Smooth muscle cell (in vitro differentiated cells): ENCODE results near the gene UNK. TPM values are rescaled to one million over a fixed set of nuclear protein-coding genes. Genes with fewer than 3 reads are reported as not detected.

Experiments used
- DNase-seq: peaks from one replicate; lab custom pipeline; 2025; ENCODE audit not compliant: unreplicated experiment; lab: John Stamatoyannopoulos, UW
- H2AFZ ChIP-seq: fragments of 200-600 bp; sonication (generic); 2 replicates; pipeline ENCODE4 v1.6.0; 2016; ENCODE audit warnings: antibody characterized with exemption, low read depth, mild to moderate bottlenecking
- H3F3A ChIP-seq: fragments of 200-600 bp; sonication (generic); 2 replicates; pipeline ENCODE4 v1.6.0; 2017; ENCODE audit warnings: antibody characterized with exemption, low read depth
- H3K27ac ChIP-seq: fragments of 200-600 bp; sonication (generic); 2 replicates; pipeline ENCODE4 v1.5.1; 2016; ENCODE audit warnings: low read depth, mild to moderate bottlenecking
- H3K27me3 ChIP-seq: fragments of 200-600 bp; sonication (generic); 2 replicates; pipeline ENCODE4 v1.6.1; 2016; ENCODE audit warnings: low read depth, mild to moderate bottlenecking
- H3K36me3 ChIP-seq: fragments of 200-600 bp; sonication (generic); 2 replicates; pipeline ENCODE4 v1.5.1; 2016; ENCODE audit warnings: low read depth
- H3K4me1 ChIP-seq: fragments of 200-600 bp; sonication (generic); 2 replicates; pipeline ENCODE4 v1.5.1; 2016; ENCODE audit warnings: low read depth
- H3K4me2 ChIP-seq: fragments of 200-600 bp; sonication (generic); 2 replicates; pipeline ENCODE4 v1.6.0; 2016; ENCODE audit warnings: mild to moderate bottlenecking
- H3K4me3 ChIP-seq: fragments of 200-600 bp; sonication (generic); 2 replicates; pipeline ENCODE4 v1.5.1; 2016; ENCODE audit warnings: mild to moderate bottlenecking
- H3K79me2 ChIP-seq: fragments of 200-600 bp; sonication (generic); 2 replicates; pipeline ENCODE4 v1.6.0; 2016; ENCODE audit warnings: low read depth, mild to moderate bottlenecking
- H3K9ac ChIP-seq: fragments of 200-600 bp; sonication (generic); 2 replicates; pipeline ENCODE4 v1.6.0; 2016; ENCODE audit warnings: low read depth
- H3K9me3 ChIP-seq: fragments of 200-600 bp; sonication (generic); replicated peaks from 2 replicates; pipeline ENCODE4 v1.5.1; 2016; ENCODE audit warnings: low read depth
- H4K20me1 ChIP-seq: fragments of 200-600 bp; sonication (generic); 2 replicates; pipeline ENCODE4 v1.6.0; 2016; ENCODE audit warnings: low read depth
- CTCF ChIP-seq: fragments of 200-600 bp; sonication (generic); IDR thresholded peaks from 2 replicates; pipeline ENCODE4 v1.5.1; 2017; ENCODE audit warnings: borderline replicate concordance, mild to moderate bottlenecking, antibody characterized with exemption; ENCODE audit not compliant: insufficient read depth, poor library complexity, severe bottlenecking
- WGBS: methylation state at CpG from one replicate; pipeline ENCODE4 v1.1.7; 2016; ENCODE audit warnings: low lambda C conversion rate; 5-methylcytosine and 5-hydroxymethylcytosine counted together
- polyA plus RNA-seq: library from polyadenylated mRNA; unstranded; fragments of >200 nt; fragmentation: Nextera tagmentation; extraction: Ambion mirVana; gene quantifications from 2 replicates; pipeline ENCODE4 v1.2.1, GENCODE V29; 2016
- total RNA-seq: library from RNA; depleted of rRNA; stranded (reverse); fragments of >200 nt; gene quantifications from 2 replicates; pipeline ENCODE4 v1.2.3, GENCODE V29; 2014

Gene UNK
- total and polyA plus RNA-seq, 2 experiments from 2014 or later = 26.8 to 39.5 TPM

GRCh38 chr17:75754378-75755204 is 30.0 kb upstream of the UNK start:
- Histone ChIP-seq H3K4me3 (no peak overlapping the region), H3K79me2 (no peaks in the 10 kb centered on the region), H3K27me3 (no peaks in the 10 kb centered on the region), H3K27ac (no peak overlapping the region), H3K36me3 (no peaks in the 10 kb centered on the region), H3K4me1 (peaks cover 5% of the 10 kb centered on the region), H3K4me2 (no peak overlapping the region), H3K9ac (no peak overlapping the region), H3K9me3 (no peaks in the 10 kb centered on the region), H3F3A (no peaks in the 10 kb centered on the region), H2AFZ (no peak overlapping the region), H4K20me1 (peaks cover 5% of the 10 kb centered on the region)
- DNase-seq = no peak
- TF ChIP-seq CTCF = no peak
- 86% methylated on average over 25 of the region's 27 CpGs for WGBS

DNA sequence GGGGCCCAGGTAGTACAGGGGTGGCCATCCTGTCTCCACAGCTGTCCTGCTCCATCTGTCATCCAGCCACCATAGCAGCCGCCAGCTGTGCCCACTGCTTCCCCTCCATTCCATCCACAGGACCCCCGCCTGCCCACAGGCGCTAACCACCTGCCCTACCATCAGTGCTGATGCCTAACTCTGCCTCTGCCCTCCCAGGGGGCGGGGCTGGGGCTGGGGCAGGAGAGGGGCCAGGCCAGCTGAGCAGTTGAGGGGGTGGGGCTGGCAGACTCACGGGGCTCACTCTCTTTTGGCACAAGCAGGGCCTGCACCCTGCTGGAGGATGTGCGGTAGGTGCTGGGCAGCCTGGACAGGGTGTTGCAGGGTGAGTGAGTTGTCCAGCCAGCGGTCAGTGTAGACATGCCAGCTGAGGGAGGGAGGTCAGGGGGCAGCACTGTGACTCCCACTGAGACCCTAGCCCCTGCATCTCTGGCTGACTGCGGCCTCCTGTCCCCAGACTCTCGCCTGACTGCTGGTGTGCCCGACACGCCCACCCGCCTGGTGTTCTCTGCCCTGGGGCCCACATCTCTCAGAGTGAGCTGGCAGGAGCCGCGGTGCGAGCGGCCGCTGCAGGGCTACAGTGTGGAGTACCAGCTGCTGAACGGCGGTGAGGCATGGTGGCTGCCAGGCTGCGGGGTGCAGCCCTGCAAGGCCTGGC is 29.3 kb upstream of the UNK start:
- 90% methylated on average over 17 of the region's 20 CpGs for WGBS
- Histone ChIP-seq H3K9me3 (no peaks in the 10 kb centered on the region), H3K4me3 (no peak overlapping the region), H3K27me3 (no peaks in the 10 kb centered on the region), H3K4me1 (peaks cover 5% of the 10 kb centered on the region), H3F3A (no peaks in the 10 kb centered on the region), H3K79me2 (no peaks in the 10 kb centered on the region), H3K9ac (no peak overlapping the region), H3K36me3 (no peaks in the 10 kb centered on the region), H2AFZ (no peak overlapping the region), H4K20me1 (peaks cover 5% of the 10 kb centered on the region), H3K4me2 (no peak overlapping the region), H3K27ac (no peak overlapping the region)
- no peak for DNase-seq
- no peak for TF ChIP-seq CTCF

DNA sequence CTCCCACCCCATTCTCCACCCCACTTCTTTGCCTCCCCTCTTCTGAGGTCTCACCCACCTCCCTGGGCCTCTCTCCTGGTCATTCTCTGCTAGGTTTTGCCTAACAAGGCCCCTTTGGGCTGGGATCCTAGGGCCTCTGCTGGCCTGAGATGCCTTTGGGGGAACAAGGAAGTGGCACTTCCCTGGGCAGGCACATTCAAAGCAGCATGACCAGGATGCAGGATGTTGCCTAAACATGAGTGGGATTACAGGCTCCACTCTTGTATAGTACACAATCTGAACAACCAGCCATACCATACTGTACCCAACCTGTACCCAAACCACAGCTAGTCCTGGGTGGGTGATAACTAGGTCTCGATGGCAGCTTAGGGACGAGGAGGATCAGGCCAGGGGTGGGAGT is 28.6 kb upstream of the UNK start:
- Histone ChIP-seq H3K9me3 (no peaks in the 10 kb centered on the region), H3K79me2 (no peaks in the 10 kb centered on the region), H4K20me1 (peaks cover 5% of the 10 kb centered on the region), H3K36me3 (no peaks in the 10 kb centered on the region), H3K27ac (no peak overlapping the region), H3K4me1 (peaks cover 5% of the 10 kb centered on the region), H3F3A (no peaks in the 10 kb centered on the region), H3K4me2 (no peak overlapping the region), H3K9ac (no peak overlapping the region), H3K27me3 (no peaks in the 10 kb centered on the region), H2AFZ (no peak overlapping the region), H3K4me3 (no peak overlapping the region)
- WGBS = 86% methylated on average over 2 of the region's 2 CpGs
- no peak for DNase-seq
- no peak for TF ChIP-seq CTCF
